Measurements from ENCODE around the gene CXCR6. TPM values are rescaled to one million over a fixed set of nuclear protein-coding genes. Genes with fewer than 3 reads are reported as not detected.

The CXCR6 gene
- total RNA-seq, 1 donor from 2014 or later: 4.3 TPM

DNA sequence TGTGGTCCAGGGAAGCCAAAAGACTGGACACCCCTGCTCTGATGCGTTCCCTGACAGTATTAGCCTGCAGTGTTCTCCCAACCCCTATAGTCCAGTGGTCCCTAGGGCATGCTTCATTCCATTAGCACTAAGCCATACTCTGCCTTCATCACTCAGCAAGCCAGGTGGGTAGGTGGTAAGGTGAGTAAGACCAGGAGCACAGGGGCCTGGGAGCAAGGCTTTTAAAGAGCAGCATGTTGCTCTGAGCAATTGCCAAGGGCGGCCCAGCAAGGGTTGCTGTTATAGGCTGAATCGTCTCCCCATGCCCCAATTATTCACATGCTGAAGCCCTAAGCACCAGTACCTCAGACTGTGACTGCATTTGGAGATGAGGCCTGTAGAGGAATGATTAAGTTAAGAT lies 11.0 kb downstream of the CXCR6 start:
- Histone ChIP-seq H3K36me3 (peaks cover 100% of the 10 kb centered on the region), H3K4me3 (no peak overlapping the region), H3K27ac (no peak overlapping the region), H3K27me3 (ENCODE audit: low read depth) (no peaks in the 10 kb centered on the region), H3K4me1 (no peaks in the 10 kb centered on the region), H3K9me3 (no peaks in the 10 kb centered on the region)
- DNase-seq (no peak), ATAC-seq (no peak)
- intact Hi-C loops (cut with DNase I): no loop called here
- TF ChIP-seq, protein P1, sequence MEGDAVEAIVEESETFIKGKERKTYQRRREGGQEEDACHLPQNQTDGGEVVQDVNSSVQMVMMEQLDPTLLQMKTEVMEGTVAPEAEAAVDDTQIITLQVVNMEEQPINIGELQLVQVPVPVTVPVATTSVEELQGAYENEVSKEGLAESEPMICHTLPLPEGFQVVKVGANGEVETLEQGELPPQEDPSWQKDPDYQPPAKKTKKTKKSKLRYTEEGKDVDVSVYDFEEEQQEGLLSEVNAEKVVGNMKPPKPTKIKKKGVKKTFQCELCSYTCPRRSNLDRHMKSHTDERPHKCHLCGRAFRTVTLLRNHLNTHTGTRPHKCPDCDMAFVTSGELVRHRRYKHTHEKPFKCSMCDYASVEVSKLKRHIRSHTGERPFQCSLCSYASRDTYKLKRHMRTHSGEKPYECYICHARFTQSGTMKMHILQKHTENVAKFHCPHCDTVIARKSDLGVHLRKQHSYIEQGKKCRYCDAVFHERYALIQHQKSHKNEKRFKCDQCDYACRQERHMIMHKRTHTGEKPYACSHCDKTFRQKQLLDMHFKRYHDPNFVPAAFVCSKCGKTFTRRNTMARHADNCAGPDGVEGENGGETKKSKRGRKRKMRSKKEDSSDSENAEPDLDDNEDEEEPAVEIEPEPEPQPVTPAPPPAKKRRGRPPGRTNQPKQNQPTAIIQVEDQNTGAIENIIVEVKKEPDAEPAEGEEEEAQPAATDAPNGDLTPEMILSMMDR (IDR thresholded peaks at IDR 0.05): no peak

DNA sequence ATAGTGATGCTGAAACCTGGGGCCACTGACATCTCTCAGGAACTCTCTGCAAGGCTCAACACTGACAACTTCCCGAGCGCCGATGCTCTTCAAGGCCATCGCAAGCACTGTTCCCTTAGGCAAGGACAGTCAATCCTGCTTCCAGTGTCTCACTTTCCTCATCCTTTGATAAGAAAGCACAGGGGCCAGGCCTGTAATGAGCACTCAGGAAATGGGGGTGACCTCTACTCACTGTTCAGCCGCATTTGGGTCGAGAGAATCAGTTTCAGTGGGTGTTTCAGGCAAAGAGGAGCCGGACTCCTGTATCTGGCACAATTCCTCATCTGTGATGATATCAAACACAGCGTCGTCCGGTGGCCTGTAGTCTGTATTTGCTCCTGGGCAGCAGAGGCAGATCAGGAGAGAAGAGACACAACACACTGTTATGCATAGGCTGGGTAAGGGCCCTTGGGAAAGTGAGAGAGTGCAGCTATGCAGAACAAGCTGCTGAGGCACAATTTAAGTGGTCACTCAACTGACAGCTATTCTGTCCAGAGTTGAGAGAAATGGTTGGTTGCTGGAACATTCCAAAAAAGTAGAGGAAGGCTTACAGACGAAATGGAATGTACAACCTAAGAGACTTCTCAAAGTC lies 11.9 kb downstream of the CXCR6 start:
- H3K4me1 ChIP-seq: no peaks in the 10 kb centered on the region
- H3K4me3 ChIP-seq: no peak overlapping the region
- TF ChIP-seq, protein P1 (IDR thresholded peaks at IDR 0.05): no peak
- no peaks in the 10 kb centered on the region for H3K27me3 ChIP-seq (ENCODE audit: low read depth)
- H3K36me3 ChIP-seq: peaks cover 100% of the 10 kb centered on the region
- no peak overlapping the region for H3K27ac ChIP-seq
- no peak for DNase-seq
- H3K9me3 ChIP-seq: no peaks in the 10 kb centered on the region
- intact Hi-C loops (cut with DNase I): no loop called here
- peak; percentile 43 to 70 for ATAC-seq

DNA sequence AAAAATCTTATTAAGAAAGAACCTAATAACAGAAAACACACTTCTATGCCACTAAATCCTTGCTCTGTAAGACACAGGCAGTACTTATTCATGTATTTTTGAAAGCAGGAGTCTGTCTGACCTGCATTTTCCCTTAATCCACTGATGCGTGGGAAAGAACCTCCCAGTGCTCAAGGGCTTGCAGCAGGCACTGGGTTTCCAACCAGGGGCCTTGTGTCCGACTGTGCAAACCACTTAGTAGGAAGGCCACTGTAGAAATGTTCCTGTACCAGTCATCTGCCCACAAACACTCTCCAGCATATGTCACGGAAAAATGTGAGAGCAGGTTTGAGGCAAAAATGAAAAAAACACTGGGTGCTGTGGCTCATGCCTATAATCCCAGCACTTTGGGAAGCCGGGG lies 12.4 kb downstream of the CXCR6 start:
- TF ChIP-seq, protein P1 (IDR thresholded peaks at IDR 0.05): no peak
- DNase-seq (no peak), ATAC-seq (no peak)
- intact Hi-C loops (cut with DNase I): no loop called here
- H3K36me3 ChIP-seq: peaks cover 100% of the 10 kb centered on the region
- H3K27me3 ChIP-seq (ENCODE audit: low read depth): no peaks in the 10 kb centered on the region
- H3K9me3 ChIP-seq: no peaks in the 10 kb centered on the region
- H3K4me3 ChIP-seq: no peak overlapping the region
- H3K27ac ChIP-seq: no peak overlapping the region
- no peaks in the 10 kb centered on the region for H3K4me1 ChIP-seq

DNA sequence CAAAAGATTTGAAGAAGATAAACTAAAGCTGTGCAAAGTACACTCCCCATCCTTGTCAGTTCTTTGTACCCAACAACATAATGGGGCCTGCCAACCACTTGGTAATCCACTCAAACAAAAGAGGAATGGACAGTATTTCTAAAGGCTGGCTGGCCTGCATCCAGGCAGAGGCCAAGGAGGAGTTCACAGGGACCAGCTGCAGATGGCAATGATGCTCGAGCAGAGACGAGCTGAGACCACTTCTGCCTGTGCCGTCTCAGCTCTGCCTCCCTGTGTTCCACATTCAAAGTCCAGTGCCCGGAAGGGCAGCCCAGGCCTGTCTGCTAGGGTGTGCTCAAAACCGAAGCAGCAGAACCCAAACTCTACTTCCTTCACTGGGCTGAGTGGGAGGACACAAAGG lies 14.3 kb downstream of the CXCR6 start:
- Histone ChIP-seq H3K27me3 (ENCODE audit: low read depth) (no peaks in the 10 kb centered on the region), H3K4me3 (no peak overlapping the region), H3K27ac (no peak overlapping the region), H3K36me3 (peaks cover 100% of the 10 kb centered on the region), H3K9me3 (no peaks in the 10 kb centered on the region), H3K4me1 (no peaks in the 10 kb centered on the region)
- TF ChIP-seq, protein P1 (IDR thresholded peaks at IDR 0.05): no peak
- intact Hi-C loops (cut with DNase I): no loop called here
- DNase-seq (no peak), ATAC-seq (peak in 1 of 2 donors; percentile 26)

DNA sequence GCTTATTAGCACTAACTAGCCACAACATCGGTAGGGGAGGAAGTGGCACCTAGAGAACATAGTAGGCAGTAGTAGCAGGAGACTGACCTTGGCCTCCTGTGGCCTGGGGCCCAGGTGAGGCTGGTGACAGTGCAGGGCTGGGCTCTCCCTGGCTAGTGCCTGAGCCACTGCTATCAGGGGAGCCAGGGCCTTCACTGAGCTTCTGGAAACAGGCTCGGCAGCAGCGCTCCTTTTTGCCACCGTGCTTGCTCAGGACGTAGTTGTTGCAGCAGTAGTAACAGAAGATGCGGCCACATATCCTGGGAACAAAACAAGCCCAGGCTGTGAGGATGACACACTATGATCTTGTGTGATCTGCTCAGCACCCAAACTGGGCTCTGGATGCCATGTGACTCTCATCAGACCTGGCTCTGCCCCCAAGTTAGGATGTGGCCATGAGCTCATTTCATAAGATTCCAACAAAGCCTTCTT lies 15.1 kb downstream of the CXCR6 start:
- Histone ChIP-seq H3K4me1 (no peaks in the 10 kb centered on the region), H3K27me3 (ENCODE audit: low read depth) (no peaks in the 10 kb centered on the region), H3K9me3 (no peaks in the 10 kb centered on the region), H3K27ac (no peak overlapping the region), H3K36me3 (peaks cover 100% of the 10 kb centered on the region), H3K4me3 (no peak overlapping the region)
- intact Hi-C loops (cut with DNase I): no loop called here
- TF ChIP-seq, protein P1 (IDR thresholded peaks at IDR 0.05): no peak
- ATAC-seq (no peak), DNase-seq (no peak)

Data from lower lobe of right lung (tissue), 2 donors.